ENCODE results near the gene TMF1.

GRCh38 chr3:69081583-69082262, 29.6 kb upstream of the TMF1 start:
- TF ChIP-seq CTCF (IDR thresholded peaks at IDR 0.05) (no peak), EZH2phosphoT487 (IDR thresholded peaks at IDR 0.05) (no peak), EZH2 (IDR thresholded peaks at IDR 0.05) (no peak)
